HFFc6 (cell line): Measurements from ENCODE around the gene PCBP4. TPM values are rescaled to one million over a fixed set of nuclear protein-coding genes. Genes with fewer than 3 reads are reported as not detected.
A peak's percentile ranks its signal among the peaks of the same experiment; 100 is the strongest.

Experiments used
- DNase-seq: peaks from one replicate; pipeline ENCODE4 v3.0.0-alpha.2; 2018
- H3K27ac Mint-ChIP-seq: 2 replicates; pipeline ENCODE4 v1.8.0; 2020; ENCODE audit warnings: mild to moderate bottlenecking, mixed read lengths
- H3K27me3 Mint-ChIP-seq: 2 replicates; pipeline ENCODE4 v1.8.0; 2021; ENCODE audit warnings: mild to moderate bottlenecking, moderate library complexity, mixed read lengths; ENCODE audit not compliant: insufficient read depth
- H3K36me3 Mint-ChIP-seq: 2 replicates; pipeline ENCODE4 v1.8.0; 2021; ENCODE audit warnings: low read depth, mixed read lengths
- H3K4me1 Mint-ChIP-seq: 2 replicates; pipeline ENCODE4 v1.8.0; 2020; ENCODE audit warnings: low read depth, mixed read lengths
- H3K4me3 Mint-ChIP-seq: 2 replicates; pipeline ENCODE4 v1.8.0; 2020; ENCODE audit warnings: mild to moderate bottlenecking, moderate library complexity, mixed read lengths
- H3K9me3 Mint-ChIP-seq: 2 replicates; pipeline ENCODE4 v1.8.0; 2020; ENCODE audit warnings: mild to moderate bottlenecking, mixed read lengths
- total RNA-seq, 6 experiments: library from RNA; stranded (reverse); fragmentation: NEBNext Ultra II Directional; extraction: Animal tissue kit (Norgen Biotek cat#: 25700); gene quantifications; 2 replicates in 1 of 6; 3 replicates in 5 of 6; pipeline ENCODE4 v1.2.3, GENCODE V29; 2021
- TF ChIP-seq, protein P1 (sequence below): fragments of 200-600 bp; sonication (generic); IDR thresholded peaks from 2 replicates; pipeline ENCODE4 v1.5.0; 2021; ENCODE audit warnings: antibody characterized with exemption, mild to moderate bottlenecking

Gene PCBP4
- total RNA-seq, 6 experiments from 2014 or later: 98.6 to 128 (median 110) TPM

DNA sequence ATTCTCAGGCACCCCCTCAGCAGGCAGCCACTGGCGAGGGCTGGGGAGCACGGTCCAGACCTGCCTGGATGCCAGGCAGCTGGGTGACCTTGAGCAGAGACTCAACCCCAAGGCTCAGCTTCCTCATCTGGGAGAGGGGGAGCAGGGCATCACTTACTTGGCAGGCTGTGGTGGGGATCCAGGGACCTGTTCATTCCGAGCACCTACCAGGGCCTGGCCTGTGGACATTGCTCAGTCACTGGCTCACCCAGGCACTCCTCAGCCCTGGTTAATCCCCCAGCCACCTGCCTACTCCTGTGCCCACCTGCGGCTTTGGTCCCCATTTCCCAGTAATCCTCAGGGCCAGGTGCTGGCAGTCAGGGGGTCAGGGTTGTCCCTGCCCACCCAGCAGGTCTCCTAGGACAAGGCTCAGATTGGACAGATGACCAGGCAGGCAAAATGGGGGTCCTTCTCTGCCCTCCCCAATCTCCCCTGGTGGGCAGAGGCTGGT lies 37.7 kb upstream of the PCBP4 start:
- TF ChIP-seq, protein P1, sequence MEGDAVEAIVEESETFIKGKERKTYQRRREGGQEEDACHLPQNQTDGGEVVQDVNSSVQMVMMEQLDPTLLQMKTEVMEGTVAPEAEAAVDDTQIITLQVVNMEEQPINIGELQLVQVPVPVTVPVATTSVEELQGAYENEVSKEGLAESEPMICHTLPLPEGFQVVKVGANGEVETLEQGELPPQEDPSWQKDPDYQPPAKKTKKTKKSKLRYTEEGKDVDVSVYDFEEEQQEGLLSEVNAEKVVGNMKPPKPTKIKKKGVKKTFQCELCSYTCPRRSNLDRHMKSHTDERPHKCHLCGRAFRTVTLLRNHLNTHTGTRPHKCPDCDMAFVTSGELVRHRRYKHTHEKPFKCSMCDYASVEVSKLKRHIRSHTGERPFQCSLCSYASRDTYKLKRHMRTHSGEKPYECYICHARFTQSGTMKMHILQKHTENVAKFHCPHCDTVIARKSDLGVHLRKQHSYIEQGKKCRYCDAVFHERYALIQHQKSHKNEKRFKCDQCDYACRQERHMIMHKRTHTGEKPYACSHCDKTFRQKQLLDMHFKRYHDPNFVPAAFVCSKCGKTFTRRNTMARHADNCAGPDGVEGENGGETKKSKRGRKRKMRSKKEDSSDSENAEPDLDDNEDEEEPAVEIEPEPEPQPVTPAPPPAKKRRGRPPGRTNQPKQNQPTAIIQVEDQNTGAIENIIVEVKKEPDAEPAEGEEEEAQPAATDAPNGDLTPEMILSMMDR: no peak
- peak overlapping the region; percentile 32; the same call in 1 of the 2 replicates for H3K4me3 Mint-ChIP-seq
- peaks cover 4% of the 10 kb centered on the region for H3K27me3 Mint-ChIP-seq
- H3K4me1 Mint-ChIP-seq: peaks cover 20% of the 10 kb centered on the region
- H3K9me3 Mint-ChIP-seq: no peaks in the 10 kb centered on the region
- DNase-seq: no peak
- H3K36me3 Mint-ChIP-seq: no peaks in the 10 kb centered on the region
- H3K27ac Mint-ChIP-seq: peak overlapping the region; percentile 58

DNA sequence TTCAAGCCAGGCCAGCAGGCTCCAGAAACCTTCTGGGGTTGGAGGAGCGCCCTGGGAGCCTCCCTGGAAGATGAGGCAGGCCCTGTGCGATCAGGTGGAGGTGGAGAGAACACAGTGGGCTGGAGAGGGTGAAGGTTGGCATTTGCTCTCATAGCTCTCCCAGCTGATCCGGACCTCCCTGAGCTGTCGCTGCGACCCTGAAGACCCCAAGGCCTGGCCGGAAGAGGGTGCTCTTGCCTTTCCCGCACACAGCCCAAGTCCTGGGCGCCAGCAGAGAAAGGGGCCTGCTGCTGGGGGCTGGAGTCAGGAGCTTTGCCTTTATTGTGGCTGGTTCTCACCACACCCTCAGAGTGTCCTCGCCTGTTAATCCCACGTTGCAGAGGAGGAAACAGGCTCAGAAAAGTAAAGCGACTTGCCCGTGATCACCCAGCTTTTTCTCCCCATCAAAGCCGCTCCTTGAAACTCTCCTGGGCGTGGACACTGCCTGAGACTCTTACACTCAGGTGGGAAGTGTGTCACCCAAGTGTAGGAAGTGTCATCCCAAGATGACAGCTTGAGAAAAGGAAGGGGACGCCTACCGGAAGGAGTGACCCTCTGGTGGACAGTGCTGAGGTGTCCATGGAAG lies 37.0 kb upstream of the PCBP4 start:
- DNase-seq: no peak

GRCh38 chr3:52002748-52003147 lies 35.5 kb upstream of the PCBP4 start:
- Mint-ChIP-seq H3K27ac (no peak overlapping the region), H3K36me3 (no peaks in the 10 kb centered on the region), H3K4me3 (no peak overlapping the region), H3K27me3 (peaks cover 5% of the 10 kb centered on the region; the same call in 1 of the 2 replicates), H3K9me3 (no peaks in the 10 kb centered on the region), H3K4me1 (peaks cover 26% of the 10 kb centered on the region)
- TF ChIP-seq, protein P1: no peak
- no peak for DNase-seq

More for the DNA sequence above, 37.0 kb upstream of the PCBP4 start:
- Mint-ChIP-seq H3K27me3 (peaks cover 5% of the 10 kb centered on the region; the same call in 1 of the 2 replicates), H3K9me3 (no peaks in the 10 kb centered on the region), H3K36me3 (no peaks in the 10 kb centered on the region), H3K4me1 (peaks cover 20% of the 10 kb centered on the region), H3K4me3 (no peak overlapping the region), H3K27ac (no peak overlapping the region)
- TF ChIP-seq, protein P1: peak; percentile 70

- Mint-ChIP-seq H3K9me3 (no peaks in the 10 kb centered on the region), H3K36me3 (no peaks in the 10 kb centered on the region), H3K27me3 (peaks cover 5% of the 10 kb centered on the region; the same call in 1 of the 2 replicates), H3K4me3 (no peak overlapping the region), H3K27ac (no peak overlapping the region), H3K4me1 (peaks cover 28% of the 10 kb centered on the region)
- DNase-seq: peak; percentile 28
- TF ChIP-seq, protein P1: peak; percentile 97
These were observed 34.3 kb upstream of the PCBP4 start for GRCh38 chr3:52001443-52001974.

GRCh38 chr3:51999846-52000245 lies 32.6 kb upstream of the PCBP4 start:
- Mint-ChIP-seq H3K27me3 (peaks cover 7% of the 10 kb centered on the region), H3K9me3 (no peaks in the 10 kb centered on the region), H3K4me3 (no peak overlapping the region), H3K36me3 (peaks cover 10% of the 10 kb centered on the region), H3K27ac (no peak overlapping the region), H3K4me1 (peaks cover 14% of the 10 kb centered on the region)
- TF ChIP-seq, protein P1: no peak
- no peak for DNase-seq
